DOHH2 (cell line): ENCODE data around the gene CPXM1.

ENCODE experiments used
- H3F3A ChIP-seq: fragments of 200-600 bp; sonication (generic), shearing (Covaris generic); 2 replicates; pipeline ENCODE4 v1.6.0; 2016; ENCODE audit warnings: antibody characterized with exemption, mild to moderate bottlenecking; ENCODE audit not compliant: control insufficient read depth, insufficient read depth
- H3K27ac ChIP-seq: fragments of 200-600 bp; sonication (generic); 2 replicates; pipeline ENCODE4 v1.5.1; 2014; ENCODE audit warnings: low read depth, mild to moderate bottlenecking, low read length, moderate library complexity
- H3K27me3 ChIP-seq: fragments of 200-600 bp; sonication (generic); 2 replicates; pipeline ENCODE4 v1.6.1; 2014; ENCODE audit warnings: mild to moderate bottlenecking, low read length, mixed read lengths; ENCODE audit not compliant: control insufficient read depth
- H3K36me3 ChIP-seq: fragments of 200-600 bp; sonication (generic); 2 replicates; pipeline ENCODE4 v1.6.1; 2014; ENCODE audit warnings: mild to moderate bottlenecking, low read length, moderate library complexity, mixed read lengths; ENCODE audit not compliant: control insufficient read depth
- H3K4me1 ChIP-seq: fragments of 200-600 bp; sonication (generic); 2 replicates; pipeline ENCODE4 v1.6.1; 2014; ENCODE audit warnings: mild to moderate bottlenecking, low read length, mixed read lengths; ENCODE audit not compliant: control insufficient read depth
- H3K4me2 ChIP-seq: fragments of 200-600 bp; sonication (generic); 2 replicates; pipeline ENCODE4 v1.6.0; 2014; ENCODE audit warnings: mild to moderate bottlenecking, low read length, moderate library complexity
- H3K4me3 ChIP-seq: fragments of 200-600 bp; sonication (generic); 2 replicates; pipeline ENCODE4 v1.5.1; 2014; ENCODE audit warnings: mild to moderate bottlenecking, low read length, mixed read lengths
- H3K79me2 ChIP-seq: fragments of 200-600 bp; sonication (generic); 2 replicates; pipeline ENCODE4 v1.6.1; 2014; ENCODE audit warnings: mild to moderate bottlenecking, low read length, mixed read lengths; ENCODE audit not compliant: control insufficient read depth
- H3K9me2 ChIP-seq: fragments of 200-600 bp; sonication (generic); replicated peaks from 2 replicates; pipeline ENCODE4 v1.6.1; 2014; ENCODE audit warnings: mild to moderate bottlenecking, low read length, mixed read lengths; ENCODE audit not compliant: control insufficient read depth
- H3K9me3 ChIP-seq: fragments of 200-600 bp; sonication (generic); 2 replicates; pipeline ENCODE4 v1.6.1; 2014; ENCODE audit warnings: antibody characterized with exemption, low read length, mixed read lengths; ENCODE audit not compliant: control insufficient read depth, insufficient read depth
- H4K20me1 ChIP-seq: fragments of 200-600 bp; sonication (generic); 2 replicates; pipeline ENCODE4 v1.6.0; 2014; ENCODE audit warnings: low read depth, mild to moderate bottlenecking, antibody characterized with exemption, low read length, moderate library complexity; ENCODE audit not compliant: control insufficient read depth, insufficient read depth
- CTCF ChIP-seq: fragments of 200-600 bp; sonication (generic); IDR thresholded peaks from one replicate; pipeline ENCODE4 v1.5.1; 2014; ENCODE audit warnings: antibody characterized with exemption, mild to moderate bottlenecking, low read depth, low read length; ENCODE audit not compliant: poor library complexity, severe bottlenecking
- EZH2phosphoT487 ChIP-seq: fragments of 200-600 bp; sonication (generic); IDR thresholded peaks from 2 replicates; pipeline ENCODE4 v1.6.1; 2017; ENCODE audit warnings: borderline replicate concordance, mild to moderate bottlenecking, antibody characterized with exemption, low read length, moderate library complexity, mixed read lengths

CPXM1 gene

DNA sequence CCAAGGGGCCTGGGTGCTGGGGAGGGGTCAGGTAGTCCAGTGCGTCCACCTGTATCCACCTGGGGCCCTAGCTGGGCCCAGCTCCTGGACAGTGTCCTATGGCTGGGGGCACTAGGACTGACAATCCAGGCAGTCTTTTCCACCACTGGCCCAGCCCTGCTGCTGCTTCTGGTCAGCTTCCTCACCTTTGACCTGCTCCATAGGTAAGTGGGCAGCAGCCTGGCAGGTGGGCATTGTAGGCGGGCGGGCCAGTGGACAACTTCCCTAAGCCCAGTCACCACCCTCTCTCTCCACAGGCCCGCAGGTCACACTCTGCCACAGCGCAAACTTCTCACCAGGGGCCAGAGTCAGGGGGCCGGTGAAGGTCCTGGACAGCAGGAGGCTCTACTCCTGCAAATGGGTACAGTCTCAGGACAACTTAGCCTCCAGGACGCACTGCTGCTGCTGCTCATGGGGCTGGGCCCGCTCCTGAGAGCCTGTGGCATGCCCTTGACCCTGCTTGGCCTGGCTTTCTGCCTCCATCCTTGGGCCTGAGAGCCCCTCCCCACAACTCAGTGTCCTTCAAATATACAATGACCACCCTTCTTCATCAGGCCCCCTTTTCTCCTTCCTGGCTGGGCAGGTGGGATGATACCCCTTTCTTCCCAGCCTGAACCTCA, 14.9 kb upstream of the CPXM1 start:
- TF ChIP-seq EZH2phosphoT487 = no peak
- TF ChIP-seq CTCF = no peak
- H3K9me2 ChIP-seq = no peaks in the 10 kb centered on the region
- no peaks in the 10 kb centered on the region for H3F3A ChIP-seq
- no peaks in the 10 kb centered on the region for H3K4me1 ChIP-seq
- no peaks in the 10 kb centered on the region for H3K36me3 ChIP-seq
- H4K20me1 ChIP-seq = no peaks in the 10 kb centered on the region
- no peaks in the 10 kb centered on the region for H3K79me2 ChIP-seq
- H3K27me3 ChIP-seq = no peaks in the 10 kb centered on the region
- H3K27ac ChIP-seq = no peak overlapping the region
- no peak overlapping the region for H3K4me3 ChIP-seq
- no peaks in the 10 kb centered on the region for H3K9me3 ChIP-seq
- no peak overlapping the region for H3K4me2 ChIP-seq

DNA sequence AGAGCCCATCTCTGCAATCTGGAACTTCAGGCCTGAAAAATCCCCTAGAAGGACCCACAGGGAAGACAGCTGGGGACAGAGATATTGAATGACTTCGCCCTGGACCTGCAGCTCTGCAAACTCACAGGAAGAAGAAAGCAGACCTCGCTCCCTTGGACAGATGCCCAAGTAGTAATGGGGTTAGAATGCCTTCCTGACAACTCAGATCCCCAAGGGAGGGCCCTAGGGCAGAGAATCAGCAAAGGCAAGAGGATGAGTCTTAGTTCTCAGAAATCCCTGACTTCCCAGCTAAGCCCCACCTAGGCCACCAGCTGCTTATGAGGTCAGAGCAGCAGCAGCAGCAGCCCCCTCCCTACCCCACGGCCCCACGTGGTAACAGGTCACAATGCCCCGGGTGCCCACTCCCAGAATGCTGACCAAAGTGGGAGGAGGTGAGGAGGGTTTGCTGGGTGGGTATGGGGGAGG, 14.2 kb upstream of the CPXM1 start, which contains the start of gene C20orf141:
TSS of gene C20orf141 (plus strand) at position 401 of the 465 bp plus-strand sequence. CDS start 198 bp downstream, outside the sequence.
- Histone ChIP-seq H4K20me1 (no peaks in the 10 kb centered on the region), H3K4me1 (no peaks in the 10 kb centered on the region), H3K79me2 (no peaks in the 10 kb centered on the region), H3K4me3 (no peak within 1 kb of the TSS), H3K36me3 (no peaks in the 10 kb centered on the region), H3K9me3 (no peaks in the 10 kb centered on the region), H3K4me2 (no peak within 1 kb of the TSS), H3K27ac (no peak within 1 kb of the TSS), H3F3A (no peaks in the 10 kb centered on the region), H3K27me3 (no peaks in the 10 kb centered on the region), H3K9me2 (no peaks in the 10 kb centered on the region)
- TF ChIP-seq EZH2phosphoT487 (no peak), CTCF (no peak)

- H3F3A ChIP-seq = no peaks in the 10 kb centered on the region
- H3K4me2 ChIP-seq = no peak overlapping the region
- H3K4me1 ChIP-seq = no peaks in the 10 kb centered on the region
- H4K20me1 ChIP-seq = no peaks in the 10 kb centered on the region
- no peak for TF ChIP-seq CTCF
- no peak for TF ChIP-seq EZH2phosphoT487
- no peaks in the 10 kb centered on the region for H3K9me2 ChIP-seq
- H3K36me3 ChIP-seq = no peaks in the 10 kb centered on the region
- H3K79me2 ChIP-seq = no peaks in the 10 kb centered on the region
- no peak overlapping the region for H3K27ac ChIP-seq
- no peaks in the 10 kb centered on the region for H3K9me3 ChIP-seq
- H3K27me3 ChIP-seq = no peaks in the 10 kb centered on the region
- H3K4me3 ChIP-seq = no peak overlapping the region
Observed at GRCh38 chr20:2814076-2814475, 13.6 kb upstream of the CPXM1 start.
